B cell (primary cell): Measurements from ENCODE around the gene AP2S1. TPM values are rescaled to one million over a fixed set of nuclear protein-coding genes. Genes with fewer than 3 reads are reported as not detected.
"Not testable (repeated sequence)": the region's sequence is repeated elsewhere in the genome, so short reads cannot be mapped to it uniquely, and the experiment has no call there.

Experiments
- ATAC-seq: fragments of 200-7000 bp; cut with Tn5 transposase; one replicate; pipeline ENCODE4 v1.10.0; 2021; ENCODE audit warnings: low read depth, mild to moderate bottlenecking, moderate number of reproducible peaks, moderate library complexity
- CTCF ChIA-PET: fragments of 350-600 bp; sonication (Branson Sonifier 250); formaldehyde crosslinking; loops from one replicate; lab custom pipeline; 2021; ENCODE audit warnings: antibody characterized with exemption, inconsistent platforms; lab: Charles Lee
- POLR2A ChIA-PET: fragments of 350-600 bp; sonication (Branson Sonifier 250); formaldehyde crosslinking; loops from one replicate; lab custom pipeline; 2021; ENCODE audit warnings: antibody characterized with exemption; lab: Charles Lee
- DNase-seq: peaks from one replicate; pipeline ENCODE4 v3.0.0; 2013
- H2AFZ ChIP-seq: 2 replicates; pipeline ENCODE4 v1.6.1; 2012; ENCODE audit warnings: mild to moderate bottlenecking, low read depth, low read length; ENCODE audit not compliant: insufficient read depth, poor library complexity, severe bottlenecking
- H3K27ac ChIP-seq, 2 donors: 1 replicate in 1 of 2; 2 replicates in 1 of 2; pipeline ENCODE4 v1.5.1; 2012 to 2013; ENCODE audit warnings: low read length in 2 of 2, mild to moderate bottlenecking in 2 of 2, moderate library complexity in 1 of 2
- H3K27me3 ChIP-seq, 4 experiments: fragments of 200-600 bp in 1 of 4; sonication (generic) in 1 of 4; replicated peaks in 1 of 4; 1 replicate in 2 of 4; 2 replicates in 2 of 4; pipeline versions ENCODE4 v1.6.1 to v1.7.0; 2013 to 2016; ENCODE audit warnings: low read length in 3 of 4, mild to moderate bottlenecking in 2 of 4, mixed read lengths in 1 of 4, moderate library complexity in 1 of 4; ENCODE audit not compliant: insufficient read depth in 4 of 4, control insufficient read depth in 3 of 4; ENCODE audit errors: control extremely low read depth in 1 of 4
- H3K36me3 ChIP-seq, 2 experiments: replicated peaks in 1 of 2; 1 replicate in 1 of 2; 2 replicates in 1 of 2; pipeline versions ENCODE4 v1.6.1 to v1.7.1; 2013; ENCODE audit warnings: low read length in 1 of 2; ENCODE audit not compliant: insufficient read depth in 2 of 2, control insufficient read depth in 1 of 2; ENCODE audit errors: control extremely low read depth in 1 of 2, extremely low read depth in 1 of 2
- H3K4me1 ChIP-seq, 2 donors: fragments of 200-600 bp in 1 of 2; sonication (generic) in 1 of 2; 1 replicate in 1 of 2; 2 replicates in 1 of 2; pipeline versions ENCODE4 v1.5.1 to v1.6.1; 2013 to 2017; ENCODE audit warnings: low read length in 2 of 2; ENCODE audit not compliant: control insufficient read depth in 2 of 2, insufficient read depth in 2 of 2
- H3K4me2 ChIP-seq: replicated peaks from 2 replicates; pipeline ENCODE3; 2012; ENCODE audit warnings: mild to moderate bottlenecking, low read depth, low read length; ENCODE audit not compliant: poor library complexity, severe bottlenecking
- H3K4me3 ChIP-seq, 5 experiments: fragments of 200-600 bp in 1 of 5; sonication (generic) in 1 of 5; 1 replicate in 3 of 5; 2 replicates in 2 of 5; pipeline versions ENCODE4 v1.5.1 to v1.7.0; 2011 to 2016; ENCODE audit warnings: low read length in 4 of 5, mild to moderate bottlenecking in 4 of 5, low read depth in 2 of 5, control low read depth in 1 of 5, moderate library complexity in 1 of 5; ENCODE audit not compliant: insufficient read depth in 1 of 5; ENCODE audit errors: control extremely low read depth in 1 of 5, extremely low read depth in 1 of 5
- H3K79me2 ChIP-seq: fragments of 200-600 bp; sonication (generic); one replicate; pipeline ENCODE4 v1.6.0; 2016; ENCODE audit warnings: low read length; ENCODE audit not compliant: control insufficient read depth, insufficient read depth
- H3K9ac ChIP-seq: fragments of 200-600 bp; sonication (generic); 2 replicates; pipeline ENCODE4 v1.6.1; 2017; ENCODE audit warnings: mild to moderate bottlenecking, low read length, moderate library complexity
- H3K9me3 ChIP-seq, 3 donors: one replicate each; pipeline versions ENCODE4 v1.6.1 to v1.7.1; 2013; ENCODE audit warnings: low read length in 2 of 3; ENCODE audit not compliant: control insufficient read depth in 2 of 3, insufficient read depth in 1 of 3; ENCODE audit errors: control extremely low read depth in 1 of 3
- H4K20me1 ChIP-seq: 2 replicates; pipeline ENCODE4 v1.6.0; 2012; ENCODE audit warnings: mild to moderate bottlenecking, low read length; ENCODE audit not compliant: insufficient read depth, control insufficient read depth, poor library complexity, severe bottlenecking
- H3K27ac Mint-ChIP-seq: one replicate; pipeline ENCODE4 v1.8.0; 2021; ENCODE audit warnings: mixed read lengths
- H3K27me3 Mint-ChIP-seq: one replicate; pipeline ENCODE4 v1.8.0; 2021; ENCODE audit warnings: mixed read lengths
- H3K4me1 Mint-ChIP-seq: one replicate; pipeline ENCODE4 v1.8.0; 2021; ENCODE audit warnings: mixed read lengths
- H3K4me3 Mint-ChIP-seq: one replicate; pipeline ENCODE4 v1.8.0; 2021; ENCODE audit warnings: mixed read lengths
- H3K9me3 Mint-ChIP-seq: one replicate; pipeline ENCODE4 v1.8.0; 2022; ENCODE audit warnings: mixed read lengths; ENCODE audit not compliant: insufficient read depth
- EZH2 ChIP-seq: IDR thresholded peaks from 2 replicates; pipeline ENCODE4 v1.6.1; 2012; ENCODE audit warnings: borderline replicate concordance, low read depth, mild to moderate bottlenecking, moderate library complexity, low read length; ENCODE audit not compliant: insufficient read depth, poor library complexity, severe bottlenecking
- WGBS: methylation state at CpG from one replicate; pipeline ENCODE4 v1.1.5; 2013; ENCODE audit warnings: missing lambda C conversion rate; ENCODE audit not compliant: insufficient coverage; 5-methylcytosine and 5-hydroxymethylcytosine counted together
- intact Hi-C: fragments of 100-400 bp; cut with micrococcal nuclease; formaldehyde crosslinking; loops from one replicate; pipeline ENCODE4 v1.10.0; 2022
- polyA plus RNA-seq: library from polyadenylated mRNA; depleted of rRNA; stranded (reverse); fragments of >200 nt; gene quantifications from 2 replicates; pipeline ENCODE4 v1.2.3, GENCODE V29; 2012
- total RNA-seq, 2 donors: library from RNA; stranded (reverse); fragments of 120-200 nt in 1 of 2; gene quantifications; 1 replicate in 1 of 2; 2 replicates in 1 of 2; pipeline versions ENCODE4 v1.2.3 to v1.2.4, GENCODE V29; 2013 to 2022
- TF ChIP-seq, protein P1 (sequence below): fragments of 200-600 bp; IDR thresholded peaks from one replicate; pipeline ENCODE4 v1.8.0; 2022; ENCODE audit warnings: antibody characterized with exemption, mild to moderate bottlenecking

Gene AP2S1
- total and polyA plus RNA-seq, 2 donors (not counting 1 experiment from before 2014, with no cell fraction given), result 47.2 to 51.3 TPM

DNA sequence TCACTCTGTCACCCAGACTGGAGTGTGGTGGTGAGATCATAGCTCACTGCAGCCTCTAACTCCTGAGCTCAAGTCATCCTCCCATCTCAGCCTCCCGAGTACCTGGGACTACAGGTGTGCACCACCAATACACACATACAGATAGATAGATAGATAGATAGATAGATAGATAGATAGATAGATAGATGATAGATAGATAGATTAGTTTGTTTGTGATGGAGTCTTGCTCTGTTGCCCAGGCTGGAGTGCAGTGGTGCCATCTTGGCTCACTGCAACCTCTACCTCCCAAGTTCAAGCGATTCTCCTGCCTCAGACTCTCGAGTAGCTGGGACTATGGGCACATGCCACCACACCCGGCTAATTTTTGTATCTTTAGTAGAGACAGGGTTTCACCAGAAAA is 46.2 kb downstream of the AP2S1 start:
- H3K4me3 ChIP-seq, H3K4me1 Mint-ChIP-seq, intact Hi-C loops, H3K9me3 Mint-ChIP-seq, H3K9me3 ChIP-seq, H3K4me2 ChIP-seq, H3K9ac ChIP-seq, ATAC-seq, H3K4me1 ChIP-seq, H4K20me1 ChIP-seq, H3K27me3 ChIP-seq, H3K27ac Mint-ChIP-seq, H3K27me3 Mint-ChIP-seq, H3K36me3 ChIP-seq, DNase-seq, H3K27ac ChIP-seq, H2AFZ ChIP-seq, H3K4me3 Mint-ChIP-seq, H3K79me2 ChIP-seq: not testable (repeated sequence)
- POLR2A ChIA-PET, result interaction anchor here (1.4 kb wide), 1 partner anchor 20 kb away, joined by 3 read pairs; no protein-coding TSS in a partner anchor
- no CpG with 5 or more reads among the region's 4 CpGs for WGBS
- CTCF ChIA-PET, result interaction anchor here (1.0 to 2.0 kb wide), 5 partner anchors 13 to 209 kb away, joined by 3 to 10 read pairs (median 4); no protein-coding TSS in a partner anchor

DNA sequence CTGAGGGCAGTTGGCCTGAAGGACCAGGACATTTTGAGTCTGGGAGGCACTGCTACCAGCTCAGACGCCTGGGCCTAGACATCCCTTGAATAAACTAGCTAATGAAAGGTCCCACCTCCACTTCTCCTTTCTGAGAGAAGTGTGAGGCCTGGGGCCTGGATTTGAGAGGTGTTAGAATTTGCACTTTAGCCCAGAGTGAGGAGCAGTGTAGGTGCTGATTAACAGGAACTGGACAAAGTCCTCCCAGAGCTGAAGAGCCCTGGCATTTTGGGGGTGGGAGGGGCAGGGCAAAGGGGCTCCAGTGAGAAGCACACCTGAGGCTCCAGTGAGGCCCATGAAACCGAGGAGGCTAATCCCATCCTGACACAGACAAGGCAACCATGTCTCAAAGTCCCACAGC is 47.1 kb downstream of the AP2S1 start:
- Histone ChIP-seq H3K27ac (no peak overlapping the region), H3K4me3 (no peak overlapping the region), H3K9me3 (no peaks in the 10 kb centered on the region), H2AFZ (no peak overlapping the region), H3K4me2 (no peak overlapping the region), H3K27me3 (no peaks in the 10 kb centered on the region), H4K20me1 (no peaks in the 10 kb centered on the region), H3K9ac (no peak overlapping the region), H3K36me3 (no peaks in the 10 kb centered on the region), H3K4me1 (no peaks in the 10 kb centered on the region), H3K79me2 (no peaks in the 10 kb centered on the region)
- TF ChIP-seq, protein P1, sequence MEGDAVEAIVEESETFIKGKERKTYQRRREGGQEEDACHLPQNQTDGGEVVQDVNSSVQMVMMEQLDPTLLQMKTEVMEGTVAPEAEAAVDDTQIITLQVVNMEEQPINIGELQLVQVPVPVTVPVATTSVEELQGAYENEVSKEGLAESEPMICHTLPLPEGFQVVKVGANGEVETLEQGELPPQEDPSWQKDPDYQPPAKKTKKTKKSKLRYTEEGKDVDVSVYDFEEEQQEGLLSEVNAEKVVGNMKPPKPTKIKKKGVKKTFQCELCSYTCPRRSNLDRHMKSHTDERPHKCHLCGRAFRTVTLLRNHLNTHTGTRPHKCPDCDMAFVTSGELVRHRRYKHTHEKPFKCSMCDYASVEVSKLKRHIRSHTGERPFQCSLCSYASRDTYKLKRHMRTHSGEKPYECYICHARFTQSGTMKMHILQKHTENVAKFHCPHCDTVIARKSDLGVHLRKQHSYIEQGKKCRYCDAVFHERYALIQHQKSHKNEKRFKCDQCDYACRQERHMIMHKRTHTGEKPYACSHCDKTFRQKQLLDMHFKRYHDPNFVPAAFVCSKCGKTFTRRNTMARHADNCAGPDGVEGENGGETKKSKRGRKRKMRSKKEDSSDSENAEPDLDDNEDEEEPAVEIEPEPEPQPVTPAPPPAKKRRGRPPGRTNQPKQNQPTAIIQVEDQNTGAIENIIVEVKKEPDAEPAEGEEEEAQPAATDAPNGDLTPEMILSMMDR, result no peak
- no peak for TF ChIP-seq EZH2
- ChIA-PET POLR2A (interaction anchor here (0.7 kb wide), 1 partner anchor 264 kb away, joined by 10 read pairs; no protein-coding TSS in a partner anchor), CTCF (interaction anchor here (2.0 kb wide), 1 partner anchor 55 kb away, joined by 4 read pairs; no protein-coding TSS in a partner anchor)
- DNase-seq, result no peak
- H3K4me3 Mint-ChIP-seq, result no peak overlapping the region
- H3K9me3 Mint-ChIP-seq, result no peaks in the 10 kb centered on the region
- 80% methylated on average over 1 of the region's 2 CpGs for WGBS
- H3K27ac Mint-ChIP-seq, result no peak overlapping the region
- H3K4me1 Mint-ChIP-seq, result no peaks in the 10 kb centered on the region
- no peak for ATAC-seq
- H3K27me3 Mint-ChIP-seq, result no peaks in the 10 kb centered on the region
- intact Hi-C loops, result no loop called here
